GM23338 (cell line): ENCODE measurements around the gene TAS2R42. TPM values are rescaled to one million over a fixed set of nuclear protein-coding genes. Genes with fewer than 3 reads are reported as not detected.

Experiments
- ATAC-seq: fragments of 200-7000 bp; cut with Tn5 transposase; 3 replicates; pipeline ENCODE4 v1.9.1; 2020
- DNase-seq: peaks from one replicate; pipeline ENCODE4 v3.0.0-alpha.2; 2015; ENCODE audit warnings: low spot score
- H2AFZ ChIP-seq: fragments of 200-600 bp; sonication (generic); 2 replicates; pipeline ENCODE4 v1.8.0; 2016; ENCODE audit warnings: antibody characterized with exemption, mild to moderate bottlenecking, moderate library complexity
- H3F3A ChIP-seq: fragments of 200-600 bp; sonication (generic); replicated peaks from 2 replicates; pipeline ENCODE4 v1.8.0; 2017; ENCODE audit warnings: antibody characterized with exemption, mixed run types, low read depth
- H3K27ac ChIP-seq: fragments of 200-600 bp; sonication (generic); 2 replicates; pipeline ENCODE4 v1.6.1; 2016; ENCODE audit warnings: low read depth
- H3K27me3 ChIP-seq: fragments of 200-600 bp; sonication (generic); 2 replicates; pipeline ENCODE4 v1.8.0; 2016; ENCODE audit warnings: mild to moderate bottlenecking, mixed run types, moderate library complexity; ENCODE audit not compliant: insufficient read depth
- H3K36me3 ChIP-seq: fragments of 200-600 bp; sonication (generic); 2 replicates; pipeline ENCODE4 v1.8.0; 2016; ENCODE audit warnings: mild to moderate bottlenecking; ENCODE audit not compliant: insufficient read depth
- H3K4me1 ChIP-seq: fragments of 200-600 bp; sonication (generic); 2 replicates; pipeline ENCODE4 v1.8.0; 2016; ENCODE audit warnings: mild to moderate bottlenecking, moderate library complexity; ENCODE audit not compliant: insufficient read depth
- H3K4me2 ChIP-seq: fragments of 200-600 bp; sonication (generic); 2 replicates; pipeline ENCODE4 v1.7.1; 2017; ENCODE audit warnings: mixed run types
- H3K4me3 ChIP-seq: fragments of 200-600 bp; sonication (generic); 2 replicates; pipeline ENCODE4 v1.6.1; 2016; ENCODE audit warnings: mixed run types
- H3K79me2 ChIP-seq: fragments of 200-600 bp; sonication (generic); replicated peaks from 2 replicates; pipeline ENCODE4 v1.8.0; 2017; ENCODE audit warnings: mild to moderate bottlenecking; ENCODE audit not compliant: insufficient read depth
- H3K9me2 ChIP-seq: fragments of 200-600 bp; sonication (generic); 2 replicates; pipeline ENCODE4 v1.8.0; 2017; ENCODE audit not compliant: insufficient read depth
- H4K20me1 ChIP-seq: fragments of 200-600 bp; sonication (generic); replicated peaks from 2 replicates; pipeline ENCODE4 v1.8.0; 2017; ENCODE audit warnings: mild to moderate bottlenecking; ENCODE audit not compliant: insufficient read depth
- H3K27ac Mint-ChIP-seq: 2 replicates; pipeline ENCODE4 v1.8.0; 2020; ENCODE audit warnings: inconsistent platforms, mild to moderate bottlenecking, moderate library complexity, mixed read lengths
- H3K27me3 Mint-ChIP-seq: 3 replicates; pipeline ENCODE4 v1.8.0; 2022; ENCODE audit warnings: low read depth, mild to moderate bottlenecking, moderate library complexity, mixed read lengths, inconsistent platforms; ENCODE audit not compliant: insufficient read depth, poor library complexity
- H3K36me3 Mint-ChIP-seq: 3 replicates; pipeline ENCODE4 v1.8.0; 2021; ENCODE audit warnings: low read depth, mild to moderate bottlenecking, inconsistent platforms, moderate library complexity, mixed read lengths
- H3K4me1 Mint-ChIP-seq: 3 replicates; pipeline ENCODE4 v1.8.0; 2020; ENCODE audit warnings: mild to moderate bottlenecking, inconsistent platforms, mixed read lengths
- H3K4me3 Mint-ChIP-seq: 3 replicates; pipeline ENCODE4 v1.8.0; 2021; ENCODE audit warnings: moderate library complexity, mild to moderate bottlenecking, inconsistent platforms, mixed read lengths
- H3K9me3 Mint-ChIP-seq: 3 replicates; pipeline ENCODE4 v1.8.0; 2020; ENCODE audit warnings: moderate library complexity, mild to moderate bottlenecking, inconsistent platforms, mixed read lengths
- CREB1 ChIP-seq: fragments of 250-450 bp; sonication (Bioruptor Pico); IDR thresholded peaks from 2 replicates; pipeline ENCODE4 v1.5.0; 2020; ENCODE audit warnings: low read depth, mild to moderate bottlenecking, moderate library complexity
- CTCF ChIP-seq, 2 experiments: fragments of 200-600 bp in 1 of 2; sonication (generic) in 1 of 2; conservative IDR thresholded peaks; 2 replicates each; pipeline versions ENCODE4 v1.5.1 to v1.6.1; 2016 to 2017; ENCODE audit warnings: antibody characterized with exemption in 2 of 2, low read depth in 2 of 2, mild to moderate bottlenecking in 2 of 2, moderate library complexity in 1 of 2
- ETS1 ChIP-seq: IDR thresholded peaks from 2 replicates; pipeline ENCODE4 v1.6.1; 2016; ENCODE audit warnings: antibody characterized with exemption
- NANOG ChIP-seq: IDR thresholded peaks from 2 replicates; pipeline ENCODE4 v1.6.1; 2016; ENCODE audit warnings: antibody characterized with exemption, borderline replicate concordance
- STAT1 ChIP-seq: IDR thresholded peaks from one replicate; pipeline ENCODE4 v1.6.1; 2016; ENCODE audit warnings: antibody characterized with exemption; ENCODE audit not compliant: unreplicated experiment
- ZNF114 ChIP-seq: fragments of 250-450 bp; sonication (Bioruptor Pico); IDR thresholded peaks from 2 replicates; pipeline ENCODE4 v1.5.0; 2020; ENCODE audit warnings: mild to moderate bottlenecking, moderate library complexity
- ZNF462 ChIP-seq: fragments of 250-450 bp; sonication (Bioruptor Pico); IDR thresholded peaks from 2 replicates; pipeline ENCODE4 v1.5.0; 2020; ENCODE audit warnings: mild to moderate bottlenecking, moderate library complexity
- polyA plus RNA-seq: library from polyadenylated mRNA; unstranded; fragments of >200 nt; fragmentation: Nextera tagmentation; extraction: Ambion mirVana; gene quantifications from 2 replicates; pipeline ENCODE4 v1.2.1, GENCODE V29; 2016
- total RNA-seq: library from RNA; depleted of rRNA; stranded (reverse); fragments of >200 nt; shearing (Covaris generic); gene quantifications from 2 replicates; pipeline ENCODE4 v1.2.3, GENCODE V29; 2014

TAS2R42 gene
- total and polyA plus RNA-seq, 2 experiments from 2014 or later = 0.38 TPM; not detected in 1

DNA sequence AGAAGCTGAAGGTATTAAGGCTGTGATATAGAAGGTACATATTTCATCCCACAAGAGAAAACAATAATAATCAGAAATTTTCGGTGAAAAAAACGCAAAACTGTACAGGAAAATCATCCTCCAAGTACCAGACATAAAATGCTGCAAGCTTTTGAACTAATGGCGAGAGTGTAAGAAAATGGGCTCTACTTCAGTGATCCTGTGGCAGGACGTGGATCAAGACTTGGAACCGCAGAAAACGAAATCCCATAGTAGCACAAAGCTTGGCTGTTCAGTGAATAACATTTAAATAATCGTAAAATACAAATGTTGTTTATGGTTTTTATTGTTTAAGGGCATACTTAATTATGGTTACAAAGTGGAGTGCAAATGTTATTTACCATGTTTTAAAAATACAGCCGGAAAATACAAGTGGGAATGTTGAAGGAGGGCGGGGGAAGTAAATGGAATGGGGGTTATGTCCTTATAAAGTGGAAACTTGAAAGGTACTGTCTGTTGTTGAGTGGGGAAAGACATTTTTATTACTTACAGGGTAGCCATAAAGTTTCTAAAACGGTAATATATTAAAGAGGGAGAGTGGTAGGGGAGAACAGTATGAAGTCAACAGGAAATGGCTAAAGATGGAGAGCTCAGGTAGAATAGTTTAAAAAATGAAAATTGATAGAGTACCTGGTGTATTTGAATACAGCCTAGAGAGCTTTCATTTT, 14.6 kb downstream of the TAS2R42 start:
- H3K9me2 ChIP-seq = no peaks in the 10 kb centered on the region
- no peak for TF ChIP-seq STAT1
- TF ChIP-seq CTCF (conservative IDR thresholded peaks at IDR 0.05; ENCODE audit: low read depth in 2 of 2) = no peak
- no peak for TF ChIP-seq CREB1 (CRISPR knock-in tag)
- no peak for TF ChIP-seq NANOG
- no peak for TF ChIP-seq ZNF114 (CRISPR knock-in tag)
- TF ChIP-seq ETS1 = no peak
- no peak for TF ChIP-seq ZNF462 (CRISPR knock-in tag)
- ATAC-seq (peak; percentile 11; the same call in 1 of the 3 replicates), DNase-seq (peak; percentile 43)
- peaks cover 69% of the 10 kb centered on the region for H3K79me2 ChIP-seq
- peaks cover 6% of the 10 kb centered on the region for H3K4me1 ChIP-seq
- peak overlapping the region; percentile 96 for H3K27ac ChIP-seq
- H3K36me3 Mint-ChIP-seq = peaks cover 21% of the 10 kb centered on the region
- peak overlapping the region; percentile 99 for H3K4me3 Mint-ChIP-seq
- peaks cover 11% of the 10 kb centered on the region for H4K20me1 ChIP-seq
- peak overlapping the region; percentile 80; the same call in 1 of the 2 replicates for H2AFZ ChIP-seq
- 0 out of 2 replicates have a peak, but pooled peaks cover 4% of the 10 kb centered on the region for H3K36me3 ChIP-seq
- peak overlapping the region; percentile 100 for H3K27ac Mint-ChIP-seq
- peak overlapping the region; percentile 61 for H3K4me3 ChIP-seq
- peaks cover 33% of the 10 kb centered on the region for H3K4me1 Mint-ChIP-seq
- H3K4me2 ChIP-seq = peak overlapping the region; percentile 76
- H3K9me3 Mint-ChIP-seq = no peaks in the 10 kb centered on the region
- peaks cover 6% of the 10 kb centered on the region for H3K27me3 Mint-ChIP-seq
- no peaks in the 10 kb centered on the region for H3K27me3 ChIP-seq
- H3F3A ChIP-seq = no peaks in the 10 kb centered on the region
